Neural progenitor cell (in vitro differentiated cells): ENCODE data around the gene CYFIP1. TPM values are rescaled to one million over a fixed set of nuclear protein-coding genes. Genes with fewer than 3 reads are reported as not detected.

Experiments used
- DNase-seq: peaks from one replicate; pipeline ENCODE4 v3.0.0-alpha.2; 2016; ENCODE audit warnings: low spot score
- H2AFZ ChIP-seq: fragments of 200-600 bp; sonication (generic); replicated peaks from 2 replicates; pipeline ENCODE4 v1.6.1; 2016; ENCODE audit warnings: antibody characterized with exemption
- H3F3A ChIP-seq: fragments of 200-600 bp; sonication (generic); 2 replicates; pipeline ENCODE4 v1.6.1; 2016; ENCODE audit warnings: antibody characterized with exemption, low read depth
- H3K27ac ChIP-seq: fragments of 200-600 bp; sonication (generic); 2 replicates; pipeline ENCODE4 v1.5.1; 2016; ENCODE audit warnings: mild to moderate bottlenecking
- H3K27me3 ChIP-seq: fragments of 200-600 bp; sonication (generic); 2 replicates; pipeline ENCODE4 v1.6.1; 2016; ENCODE audit warnings: mild to moderate bottlenecking, moderate library complexity
- H3K36me3 ChIP-seq: fragments of 200-600 bp; sonication (generic); 2 replicates; pipeline ENCODE4 v1.5.1; 2016
- H3K4me1 ChIP-seq: fragments of 200-600 bp; sonication (generic); 2 replicates; pipeline ENCODE4 v1.6.1; 2016; ENCODE audit warnings: mixed run types
- H3K4me2 ChIP-seq: fragments of 200-600 bp; sonication (generic); 2 replicates; pipeline ENCODE4 v1.6.1; 2016
- H3K4me3 ChIP-seq: fragments of 200-600 bp; sonication (generic); 2 replicates; pipeline ENCODE4 v1.5.1; 2016
- H3K79me2 ChIP-seq: fragments of 200-600 bp; sonication (generic); 2 replicates; pipeline ENCODE4 v1.6.1; 2016; ENCODE audit warnings: low read depth
- H3K9ac ChIP-seq: fragments of 200-600 bp; sonication (generic); 2 replicates; pipeline ENCODE4 v1.6.1; 2016
- H3K9me3 ChIP-seq: fragments of 200-600 bp; sonication (generic); 2 replicates; pipeline ENCODE4 v1.5.1; 2016; ENCODE audit warnings: low read depth
- H4K20me1 ChIP-seq: fragments of 200-600 bp; sonication (generic); 2 replicates; pipeline ENCODE4 v1.6.1; 2016; ENCODE audit warnings: low read depth
- H3K27ac Mint-ChIP-seq: 3 replicates; pipeline ENCODE4 v1.8.0; 2021; ENCODE audit warnings: mixed read lengths
- H3K27me3 Mint-ChIP-seq: 2 replicates; pipeline ENCODE4 v1.8.0; 2022; ENCODE audit warnings: low read depth, mild to moderate bottlenecking, inconsistent platforms, moderate library complexity, mixed read lengths; ENCODE audit not compliant: insufficient read depth
- H3K36me3 Mint-ChIP-seq: 3 replicates; pipeline ENCODE4 v1.8.0; 2021; ENCODE audit warnings: mixed read lengths
- H3K4me1 Mint-ChIP-seq: 3 replicates; pipeline ENCODE4 v1.8.0; 2021; ENCODE audit warnings: mixed read lengths
- H3K4me3 Mint-ChIP-seq: 3 replicates; pipeline ENCODE4 v1.8.0; 2021; ENCODE audit warnings: mild to moderate bottlenecking, moderate library complexity, mixed read lengths
- H3K9me3 Mint-ChIP-seq: 3 replicates; pipeline ENCODE4 v1.8.0; 2020; ENCODE audit warnings: mixed read lengths
- CTCF ChIP-seq: fragments of 200-600 bp; sonication (generic); IDR thresholded peaks from 2 replicates; pipeline ENCODE4 v1.5.1; 2017; ENCODE audit warnings: antibody characterized with exemption, mild to moderate bottlenecking
- EZH2 ChIP-seq: fragments of 200-600 bp; sonication (generic); IDR thresholded peaks from 2 replicates; pipeline ENCODE4 v1.6.1; 2017; ENCODE audit warnings: antibody characterized with exemption, mild to moderate bottlenecking, moderate library complexity
- EZH2phosphoT487 ChIP-seq: fragments of 200-600 bp; sonication (generic); IDR thresholded peaks from 2 replicates; pipeline ENCODE4 v1.6.1; 2017; ENCODE audit warnings: antibody characterized with exemption
- total RNA-seq: library from RNA; depleted of rRNA; stranded (reverse); fragments of >200 nt; gene quantifications from 2 replicates; pipeline ENCODE4 v1.2.3, GENCODE V29; 2015; ENCODE audit warnings: low replicate concordance

CYFIP1 gene
- total RNA-seq, 1 donor from 2014 or later, result 94.6 TPM

- Histone ChIP-seq H3K79me2 (peaks cover 100% of the 10 kb centered on the region), H3K9me3 (no peaks in the 10 kb centered on the region), H3K36me3 (no peaks in the 10 kb centered on the region), H2AFZ (no peak overlapping the region), H3K4me3 (no peak overlapping the region), H3K4me1 (peaks cover 4% of the 10 kb centered on the region), H3K27ac (no peak overlapping the region), H3K4me2 (no peak overlapping the region), H3F3A (peaks cover 12% of the 10 kb centered on the region), H3K9ac (no peak overlapping the region), H4K20me1 (peaks cover 63% of the 10 kb centered on the region), H3K27me3 (peaks cover 22% of the 10 kb centered on the region)
- peaks cover 17% of the 10 kb centered on the region for H3K36me3 Mint-ChIP-seq
- H3K4me1 Mint-ChIP-seq, result peaks cover 8% of the 10 kb centered on the region
- H3K27me3 Mint-ChIP-seq, result peaks cover 5% of the 10 kb centered on the region
- peaks cover 24% of the 10 kb centered on the region for H3K9me3 Mint-ChIP-seq
- H3K4me3 Mint-ChIP-seq, result no peak overlapping the region
- H3K27ac Mint-ChIP-seq, result no peak overlapping the region
- DNase-seq, result no peak
- TF ChIP-seq EZH2phosphoT487, result no peak
- no peak for TF ChIP-seq CTCF
- TF ChIP-seq EZH2, result no peak
These were observed 5.4 kb downstream of the CYFIP1 start for GRCh38 chr15:22974745-22975144.

- Histone ChIP-seq H2AFZ (no peak overlapping the region), H3K36me3 (no peaks in the 10 kb centered on the region), H3K4me1 (peaks cover 4% of the 10 kb centered on the region), H4K20me1 (peaks cover 58% of the 10 kb centered on the region), H3K79me2 (peaks cover 100% of the 10 kb centered on the region), H3K9ac (no peak overlapping the region), H3K4me3 (no peak overlapping the region), H3K27me3 (peaks cover 14% of the 10 kb centered on the region), H3K4me2 (no peak overlapping the region), H3F3A (peaks cover 7% of the 10 kb centered on the region), H3K9me3 (no peaks in the 10 kb centered on the region), H3K27ac (no peak overlapping the region)
- no peak for DNase-seq
- no peak overlapping the region for H3K4me3 Mint-ChIP-seq
- H3K9me3 Mint-ChIP-seq, result peaks cover 28% of the 10 kb centered on the region
- H3K36me3 Mint-ChIP-seq, result peaks cover 22% of the 10 kb centered on the region
- peaks cover 3% of the 10 kb centered on the region for H3K27me3 Mint-ChIP-seq
- peaks cover 5% of the 10 kb centered on the region for H3K4me1 Mint-ChIP-seq
- TF ChIP-seq EZH2 (no peak), CTCF (no peak), EZH2phosphoT487 (no peak)
- no peak overlapping the region for H3K27ac Mint-ChIP-seq
These were observed 6.2 kb downstream of the CYFIP1 start for GRCh38 chr15:22973987-22974386.

GRCh38 chr15:22973286-22973685 is 6.9 kb downstream of the CYFIP1 start:
- Mint-ChIP-seq H3K4me3 (no peak overlapping the region), H3K4me1 (peaks cover 4% of the 10 kb centered on the region), H3K9me3 (peaks cover 28% of the 10 kb centered on the region), H3K27me3 (no peaks in the 10 kb centered on the region), H3K36me3 (peaks cover 26% of the 10 kb centered on the region), H3K27ac (no peak overlapping the region)
- Histone ChIP-seq H4K20me1 (peaks cover 57% of the 10 kb centered on the region), H2AFZ (no peak overlapping the region), H3K4me2 (no peak overlapping the region), H3K9ac (no peak overlapping the region), H3K79me2 (peaks cover 100% of the 10 kb centered on the region), H3K27me3 (peaks cover 7% of the 10 kb centered on the region), H3K9me3 (no peaks in the 10 kb centered on the region), H3F3A (no peaks in the 10 kb centered on the region), H3K27ac (no peak overlapping the region), H3K36me3 (no peaks in the 10 kb centered on the region), H3K4me1 (no peaks in the 10 kb centered on the region), H3K4me3 (no peak overlapping the region)
- TF ChIP-seq EZH2 (no peak), CTCF (no peak), EZH2phosphoT487 (no peak)
- no peak for DNase-seq
